Upper lobe of left lung (tissue), 4 donors: ENCODE measurements around the gene SURF1.

ENCODE experiments used
- EP300 ChIP-seq, 4 donors: sonication (generic); formaldehyde crosslinking; IDR thresholded peaks; one replicate each; pipeline ENCODE4 v1.5.1; 2017; ENCODE audit warnings: antibody characterized with exemption in 4 of 4, control low read depth in 2 of 4
- POLR2A ChIP-seq, 4 donors: fragments of 450-650 bp; IDR thresholded peaks; one replicate each; pipeline ENCODE4 v1.5.1; 2016 to 2017; ENCODE audit warnings: antibody characterized with exemption in 4 of 4, mild to moderate bottlenecking in 2 of 4
- TF ChIP-seq, protein P1 (sequence below), 6 experiments: fragments of 450-650 bp in 4 of 6; fragments of 200-600 bp in 2 of 6; sonication (generic) in 2 of 6; IDR thresholded peaks; one replicate each; pipeline ENCODE4 v1.5.1; 2016 to 2019; ENCODE audit warnings: antibody characterized with exemption in 6 of 6

DNA sequence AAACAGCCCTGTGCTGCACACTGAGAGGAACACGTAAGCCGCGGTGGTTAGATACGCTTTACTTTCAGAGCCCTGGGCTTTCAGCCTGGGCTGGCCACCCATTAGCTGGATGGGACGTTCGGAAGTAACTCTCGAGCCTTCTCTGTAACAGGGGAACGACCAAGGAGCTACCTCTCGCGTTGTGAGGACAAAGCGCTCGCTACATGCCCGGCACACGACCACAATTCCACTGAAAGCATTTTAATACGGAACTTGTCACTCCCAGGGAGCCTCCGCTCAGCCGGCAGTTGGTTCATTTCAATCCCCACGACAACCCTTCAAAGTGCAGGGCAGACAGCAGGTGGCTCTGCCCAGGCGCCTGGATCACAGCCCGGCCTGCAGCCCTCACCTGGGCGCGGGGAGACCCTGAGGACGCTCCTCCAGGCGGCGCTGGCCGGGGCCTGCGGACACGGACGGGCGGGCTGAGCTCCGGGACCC is 368 bp downstream of the SURF1 start:
- TF ChIP-seq EP300 (IDR thresholded peaks at IDR 0.05) (no peak), POLR2A (IDR thresholded peaks at IDR 0.05) (no peak)
- TF ChIP-seq, protein P1, sequence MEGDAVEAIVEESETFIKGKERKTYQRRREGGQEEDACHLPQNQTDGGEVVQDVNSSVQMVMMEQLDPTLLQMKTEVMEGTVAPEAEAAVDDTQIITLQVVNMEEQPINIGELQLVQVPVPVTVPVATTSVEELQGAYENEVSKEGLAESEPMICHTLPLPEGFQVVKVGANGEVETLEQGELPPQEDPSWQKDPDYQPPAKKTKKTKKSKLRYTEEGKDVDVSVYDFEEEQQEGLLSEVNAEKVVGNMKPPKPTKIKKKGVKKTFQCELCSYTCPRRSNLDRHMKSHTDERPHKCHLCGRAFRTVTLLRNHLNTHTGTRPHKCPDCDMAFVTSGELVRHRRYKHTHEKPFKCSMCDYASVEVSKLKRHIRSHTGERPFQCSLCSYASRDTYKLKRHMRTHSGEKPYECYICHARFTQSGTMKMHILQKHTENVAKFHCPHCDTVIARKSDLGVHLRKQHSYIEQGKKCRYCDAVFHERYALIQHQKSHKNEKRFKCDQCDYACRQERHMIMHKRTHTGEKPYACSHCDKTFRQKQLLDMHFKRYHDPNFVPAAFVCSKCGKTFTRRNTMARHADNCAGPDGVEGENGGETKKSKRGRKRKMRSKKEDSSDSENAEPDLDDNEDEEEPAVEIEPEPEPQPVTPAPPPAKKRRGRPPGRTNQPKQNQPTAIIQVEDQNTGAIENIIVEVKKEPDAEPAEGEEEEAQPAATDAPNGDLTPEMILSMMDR (IDR thresholded peaks at IDR 0.05) = no peak
